HG02884 (cell line): ENCODE results near the gene PSAT1.

Experiments
- ATAC-seq: cut with Tn5 transposase; IDR thresholded peaks from one replicate; pipeline ENCODE4 v1.9.1; 2021; ENCODE audit warnings: mild to moderate bottlenecking, moderate library complexity; ENCODE audit not compliant: unreplicated experiment

Gene PSAT1

DNA sequence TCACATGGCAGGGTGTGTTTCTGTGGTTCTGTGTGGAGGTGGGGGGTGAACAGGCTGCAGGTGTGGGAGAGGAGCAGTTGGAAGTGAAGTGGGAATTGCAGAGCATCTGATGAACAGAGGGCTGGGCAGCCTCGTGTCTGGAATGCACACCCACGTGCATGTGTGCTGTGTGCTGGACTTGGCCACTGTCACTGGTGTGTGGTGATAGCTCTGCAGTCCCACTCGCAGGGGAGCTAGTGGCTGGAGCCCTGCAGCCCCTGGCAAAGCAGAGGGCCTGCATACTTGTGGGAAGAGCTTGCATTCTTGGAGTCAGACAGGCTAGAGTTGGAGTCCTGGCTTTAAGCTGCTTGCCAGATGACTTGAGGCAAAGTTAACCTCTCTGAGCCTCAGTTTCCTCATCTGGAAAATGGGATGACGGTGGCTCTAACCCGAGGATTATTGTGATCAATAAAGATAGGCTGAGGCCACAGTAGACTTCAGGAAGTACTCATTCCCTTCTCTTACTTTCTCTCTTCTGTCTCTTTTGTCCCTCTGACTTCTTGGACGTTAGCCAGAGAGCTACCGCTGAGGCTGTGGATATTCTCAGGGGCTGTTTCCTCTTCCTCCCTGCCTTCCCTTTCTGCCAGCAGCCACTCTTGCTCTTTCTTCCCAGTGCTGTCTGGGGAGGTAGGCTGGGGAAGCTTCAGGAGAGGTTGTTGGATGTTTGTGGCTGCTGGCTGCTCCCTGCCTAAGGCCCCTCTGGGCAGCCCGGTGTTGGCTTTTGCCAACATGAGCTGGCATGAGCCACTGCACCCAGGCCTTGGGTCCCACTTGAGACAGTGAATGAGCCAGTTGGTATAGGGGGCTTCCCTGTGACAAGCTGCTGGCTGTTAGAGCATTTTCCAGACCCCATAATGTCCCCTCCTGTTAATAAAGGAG is 18.3 kb downstream of the PSAT1 start:
- ATAC-seq = no peak

DNA sequence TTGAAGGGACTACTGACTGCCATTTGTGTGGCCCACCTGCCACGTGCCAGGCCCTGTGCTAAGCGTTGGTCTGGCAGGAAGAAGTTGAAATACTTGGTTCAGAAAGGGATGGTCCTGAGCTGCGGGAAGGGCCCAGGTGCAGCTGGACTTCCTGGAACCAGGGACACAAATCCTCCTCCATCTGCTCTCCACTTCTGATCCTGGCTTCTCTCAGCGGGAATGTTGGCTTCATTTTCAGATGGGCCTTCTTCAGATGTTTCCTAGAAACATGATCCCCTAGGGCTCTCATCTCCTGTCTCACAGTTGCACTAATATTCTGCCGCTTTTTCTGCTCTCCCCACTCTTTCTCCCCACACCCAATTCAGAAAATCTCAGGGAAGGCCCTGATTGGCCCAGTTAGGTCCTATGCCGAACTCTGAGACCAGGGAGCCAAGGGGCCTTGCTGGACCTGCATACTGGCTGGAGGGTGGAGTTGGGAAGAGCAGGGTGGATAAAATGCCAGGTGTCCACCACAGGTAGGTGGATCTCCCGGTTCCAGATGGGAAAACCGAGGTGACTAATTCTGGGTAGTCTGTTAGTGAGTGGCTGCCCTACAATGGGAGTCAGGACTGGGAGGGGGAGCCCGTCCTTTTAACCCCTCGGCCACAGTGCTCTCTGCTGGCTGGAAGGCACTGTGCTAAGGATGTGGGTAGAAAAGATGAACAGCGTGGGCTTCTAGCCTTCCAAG is 19.4 kb downstream of the PSAT1 start:
- no peak for ATAC-seq

DNA sequence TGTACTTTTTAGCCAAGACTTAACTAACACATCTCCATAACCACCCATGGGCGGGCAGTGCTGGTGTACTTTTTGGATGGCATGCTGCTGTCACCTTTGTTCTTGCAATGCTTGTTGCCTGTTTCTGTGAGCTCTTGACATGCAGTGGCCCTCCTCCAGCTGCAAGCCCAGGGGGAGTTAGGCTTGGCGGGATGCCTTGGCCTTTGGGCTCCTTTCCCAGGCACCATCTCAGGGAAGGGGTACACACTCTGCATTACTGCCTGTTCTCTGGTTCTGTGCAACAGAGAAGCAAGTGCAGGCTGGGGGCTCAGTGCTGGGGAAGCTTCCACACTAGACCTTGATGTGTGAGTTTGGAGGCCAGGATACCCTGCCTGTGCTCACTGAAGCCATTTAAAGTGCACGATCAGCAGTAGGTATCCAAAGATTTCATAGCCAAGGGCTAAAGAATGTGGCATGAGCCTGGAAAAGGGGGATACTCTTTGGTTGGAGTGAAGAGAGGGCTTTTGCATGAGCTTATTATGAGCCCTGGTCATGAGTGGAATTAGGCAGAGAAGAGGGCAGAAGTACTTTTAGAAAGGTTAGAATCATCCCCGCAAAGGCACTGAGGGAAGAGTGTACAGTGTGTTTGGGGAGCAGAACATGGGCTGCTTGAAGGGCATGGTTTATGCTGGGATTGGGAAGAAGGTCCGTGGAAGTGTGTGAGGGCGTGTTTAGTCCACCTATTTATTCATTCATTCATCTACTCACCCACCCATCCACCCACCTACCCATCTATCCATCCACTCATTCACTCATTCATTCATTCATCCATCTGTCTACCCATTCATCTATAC is 22.5 kb downstream of the PSAT1 start:
- ATAC-seq = no peak

DNA sequence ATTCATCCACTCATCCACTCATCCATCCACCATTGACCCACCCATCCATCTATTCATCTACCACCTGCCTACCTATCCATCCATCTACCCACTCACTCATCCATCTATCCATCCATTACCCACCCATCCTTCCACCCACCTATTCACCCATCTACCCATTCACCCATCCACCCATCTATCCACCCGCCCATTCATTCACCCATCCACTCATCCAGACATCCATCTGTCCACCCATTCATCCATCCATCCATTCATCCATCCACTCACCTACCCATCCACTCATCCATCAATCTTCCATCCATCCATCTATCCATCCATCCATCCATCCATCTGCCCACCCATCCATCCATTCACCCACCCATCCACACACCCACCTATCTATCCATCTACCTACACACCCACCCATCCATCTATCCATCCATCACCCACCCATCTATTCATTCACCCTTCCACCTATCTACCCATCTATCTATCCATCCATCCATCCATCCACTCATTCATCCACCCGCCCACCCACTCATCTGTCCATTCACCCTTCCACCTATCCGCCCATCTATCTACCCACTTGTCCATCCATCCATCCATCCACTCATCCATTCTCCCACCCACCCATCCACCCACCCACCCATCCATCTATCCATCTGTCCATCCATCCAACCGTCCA is 23.2 kb downstream of the PSAT1 start:
- ATAC-seq = no peak

DNA sequence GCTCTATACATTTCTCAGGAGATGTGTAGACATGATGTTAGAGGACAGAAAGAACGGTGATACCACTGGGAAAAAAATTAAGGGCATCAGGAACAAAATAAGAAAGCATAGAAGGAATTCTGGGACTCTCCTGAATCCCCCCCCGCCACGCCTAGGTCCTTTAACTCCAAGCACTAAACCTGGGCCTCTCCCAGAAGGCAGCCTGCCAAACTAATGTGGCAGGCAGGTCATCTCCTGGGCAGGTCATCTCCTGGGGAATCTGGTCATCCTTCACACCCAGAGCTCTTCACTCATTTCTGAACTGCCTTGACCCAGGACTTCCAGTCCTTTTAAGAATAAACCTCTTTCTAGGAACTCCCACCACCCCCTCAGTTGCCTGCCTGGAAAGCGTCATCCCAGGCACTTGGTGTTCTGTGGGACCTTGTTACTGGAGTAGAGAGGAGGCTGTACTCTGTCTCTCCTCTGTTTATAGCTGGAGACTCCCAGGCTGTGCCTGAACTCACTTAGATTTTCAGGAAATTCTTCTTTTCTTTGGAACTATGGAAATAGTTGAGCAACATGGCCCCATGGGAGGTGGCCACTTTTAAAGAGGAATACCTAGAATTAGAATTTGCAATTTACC is 24.1 kb downstream of the PSAT1 start:
- ATAC-seq = no peak

DNA sequence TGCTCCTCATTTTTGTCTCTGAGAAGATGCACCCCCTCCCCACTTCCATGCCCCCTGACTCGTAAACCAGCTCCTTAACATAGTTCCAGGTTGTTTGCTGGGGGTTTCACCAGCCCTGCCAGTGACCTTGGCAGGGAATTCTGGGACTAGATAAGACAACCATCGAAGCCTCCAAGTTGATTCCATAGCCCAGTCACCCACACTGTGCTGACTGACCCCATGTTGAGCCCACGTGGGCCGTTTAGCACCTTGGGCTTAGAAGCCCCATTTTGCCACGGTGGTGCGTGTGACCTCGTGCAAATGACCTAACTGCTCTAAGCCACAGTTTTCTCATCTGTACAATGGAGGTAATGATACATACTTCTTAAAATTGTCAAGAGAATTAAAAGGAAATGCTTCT is 24.6 kb downstream of the PSAT1 start:
- ATAC-seq = no peak

DNA sequence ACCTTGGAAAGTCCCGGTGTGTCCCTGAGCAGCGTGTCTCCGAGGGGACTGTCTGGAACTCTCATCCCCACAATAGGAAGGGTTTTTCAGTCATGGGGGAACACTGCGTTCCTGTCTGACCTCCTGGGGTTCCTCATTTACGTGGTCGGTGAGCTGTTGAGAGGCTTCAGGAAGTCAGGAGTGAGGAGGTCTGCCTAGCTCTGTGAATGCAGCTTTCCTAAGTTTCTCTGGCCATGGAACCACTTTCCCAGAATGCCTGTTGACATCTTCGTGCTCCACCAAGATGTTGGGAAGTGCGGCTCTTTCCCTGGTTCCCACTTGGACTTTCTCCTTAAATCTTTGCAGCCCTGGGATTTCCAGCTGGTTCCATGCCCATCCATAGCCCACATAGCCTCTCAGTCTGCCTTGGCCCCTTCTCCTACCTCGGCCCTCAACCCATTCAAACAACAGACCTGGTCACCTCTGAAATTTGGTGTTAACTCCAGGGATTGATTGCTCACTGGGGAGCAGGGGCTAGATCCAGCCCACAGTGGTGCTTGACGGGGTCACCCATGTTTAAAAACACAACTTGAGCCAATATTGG is 27.2 kb downstream of the PSAT1 start:
- ATAC-seq = no peak

DNA sequence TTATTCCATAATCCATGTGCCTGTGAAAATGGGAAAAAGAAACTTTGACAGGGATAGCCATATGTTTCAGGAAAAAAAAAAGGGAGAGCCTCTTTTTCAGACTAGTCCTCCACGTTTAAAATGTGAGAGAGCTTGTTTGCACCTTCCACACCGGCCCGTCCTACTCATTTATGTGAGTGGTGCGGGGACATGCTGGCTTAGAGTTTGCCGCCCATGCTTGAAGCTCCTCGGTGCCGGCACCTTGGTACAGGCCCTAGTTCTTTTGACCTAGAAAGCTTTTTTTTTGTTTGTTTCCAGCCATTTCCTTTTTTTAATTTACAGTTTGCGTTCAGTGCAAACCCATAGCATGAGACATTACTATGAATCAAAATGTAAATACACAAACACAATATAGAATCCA is 27.8 kb downstream of the PSAT1 start:
- ATAC-seq = no peak

DNA sequence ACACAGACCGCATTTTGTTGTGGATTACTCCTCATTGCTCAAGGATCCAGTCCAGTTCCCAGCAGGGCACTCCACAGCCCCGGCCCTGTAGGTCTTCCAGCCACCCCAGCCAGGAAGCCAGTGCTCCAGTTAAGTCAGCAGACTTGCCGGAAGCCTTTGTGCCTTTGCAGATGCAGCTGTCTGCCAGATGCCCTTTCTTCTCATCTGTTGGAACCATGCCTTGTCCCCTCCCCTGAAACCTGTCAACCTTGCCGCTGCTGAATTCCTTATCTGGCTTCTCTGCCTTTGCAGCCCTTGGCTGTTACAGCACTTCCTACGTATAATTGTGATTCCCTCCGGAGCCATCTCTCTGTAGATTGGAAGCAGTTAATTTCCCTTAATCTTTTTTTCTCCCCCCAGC is 28.4 kb downstream of the PSAT1 start:
- no peak for ATAC-seq

DNA sequence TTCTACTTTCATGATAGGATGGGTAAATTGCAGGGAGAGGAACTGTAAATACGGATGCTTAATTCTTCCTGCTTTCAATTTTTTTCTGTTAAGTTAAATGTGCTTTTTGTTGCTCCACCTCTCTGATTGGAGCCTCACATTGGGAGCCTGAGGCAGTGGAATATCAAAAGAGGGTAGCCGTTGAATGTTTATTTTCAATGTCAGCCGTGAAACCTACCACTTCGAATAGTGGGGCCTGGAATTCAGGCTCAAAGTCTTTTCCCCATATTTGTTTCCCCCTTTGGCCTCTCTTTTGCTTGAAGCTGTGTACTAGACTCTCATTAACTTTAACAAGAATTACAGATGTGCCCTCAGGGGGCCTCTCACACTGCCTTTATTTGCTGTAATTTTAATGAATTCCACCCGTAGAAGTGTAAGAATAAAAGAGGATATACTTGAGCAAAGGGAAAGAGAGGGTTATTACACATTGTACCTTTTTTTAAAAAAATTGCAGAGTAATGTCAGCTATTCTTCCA is 29.0 kb downstream of the PSAT1 start:
- no peak for ATAC-seq

DNA sequence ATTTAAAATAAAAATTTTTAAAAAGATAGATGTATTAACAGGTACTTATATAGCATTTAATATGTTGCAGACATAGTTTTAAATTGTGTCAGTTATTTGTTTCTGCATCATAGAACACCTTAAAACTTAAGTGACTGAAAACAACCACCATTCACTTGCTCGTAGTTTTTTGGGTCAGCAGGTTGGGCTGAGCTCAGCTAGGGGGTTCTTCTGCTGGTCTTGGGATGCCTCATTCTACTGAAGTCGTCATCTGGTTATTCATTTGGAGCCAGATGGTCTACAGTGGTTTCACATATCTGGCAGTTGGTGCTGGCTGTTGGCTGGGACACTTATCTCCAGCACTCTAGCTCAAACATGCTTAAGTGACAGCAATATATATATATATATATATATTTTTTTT is 29.6 kb downstream of the PSAT1 start:
- ATAC-seq = no peak

DNA sequence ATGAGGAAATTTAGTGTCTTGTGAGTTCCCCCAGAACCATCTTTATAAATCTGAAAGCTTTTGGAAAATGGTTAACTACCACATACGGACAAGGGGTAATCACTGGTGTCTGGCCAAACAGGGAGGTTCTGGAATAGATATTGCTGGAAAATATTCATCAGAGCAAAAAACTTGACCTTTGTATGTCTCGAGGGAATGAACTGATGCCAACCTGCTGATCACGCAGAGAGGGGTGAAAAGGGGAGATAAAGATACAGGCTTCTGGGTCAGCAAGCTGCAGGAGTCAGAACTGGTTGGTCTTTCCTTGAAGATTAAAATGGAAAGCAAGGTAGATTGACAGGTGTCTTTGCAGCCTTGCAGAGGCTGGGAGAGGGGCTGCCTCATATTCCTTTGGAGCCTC is 35.5 kb downstream of the PSAT1 start:
- no peak for ATAC-seq

DNA sequence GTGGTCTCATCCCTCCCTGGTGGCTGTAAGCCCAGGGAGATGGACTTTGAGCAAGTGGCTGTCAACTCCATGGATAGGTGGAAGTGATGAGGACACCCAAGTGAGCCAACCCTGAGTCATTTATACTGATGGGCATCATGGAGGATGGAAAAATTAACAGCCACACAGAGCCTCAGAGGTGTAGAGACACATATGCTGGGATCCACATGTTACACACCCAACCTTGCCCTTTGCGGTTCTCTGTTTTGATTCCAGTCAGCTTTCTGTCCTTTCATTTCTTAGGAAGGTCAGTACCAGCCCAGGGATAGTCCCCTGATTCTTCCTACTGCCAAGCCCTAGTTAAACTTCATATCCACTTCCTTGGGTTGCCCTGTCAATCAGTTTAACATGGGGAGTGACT is 51.9 kb downstream of the PSAT1 start:
- ATAC-seq = no peak

DNA sequence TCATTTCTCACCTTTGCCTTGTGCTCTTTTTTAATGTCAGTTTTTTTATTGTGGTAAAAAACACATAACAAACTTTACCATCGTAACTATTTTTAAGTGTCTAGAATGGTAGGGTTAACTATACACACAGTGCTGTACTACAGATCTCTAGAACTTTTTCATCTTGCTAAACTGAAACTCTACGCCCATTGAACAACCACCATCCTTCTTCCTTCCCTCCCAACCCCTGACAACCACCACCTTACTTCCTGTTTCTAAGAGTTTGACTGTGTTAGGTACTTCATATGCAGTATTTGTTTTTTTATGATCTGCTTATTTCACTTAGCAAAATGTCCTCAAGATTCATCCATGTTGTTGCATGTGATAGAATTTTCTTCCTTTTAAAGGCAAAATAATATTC is 54.9 kb downstream of the PSAT1 start:
- ATAC-seq = peak; percentile 74

DNA sequence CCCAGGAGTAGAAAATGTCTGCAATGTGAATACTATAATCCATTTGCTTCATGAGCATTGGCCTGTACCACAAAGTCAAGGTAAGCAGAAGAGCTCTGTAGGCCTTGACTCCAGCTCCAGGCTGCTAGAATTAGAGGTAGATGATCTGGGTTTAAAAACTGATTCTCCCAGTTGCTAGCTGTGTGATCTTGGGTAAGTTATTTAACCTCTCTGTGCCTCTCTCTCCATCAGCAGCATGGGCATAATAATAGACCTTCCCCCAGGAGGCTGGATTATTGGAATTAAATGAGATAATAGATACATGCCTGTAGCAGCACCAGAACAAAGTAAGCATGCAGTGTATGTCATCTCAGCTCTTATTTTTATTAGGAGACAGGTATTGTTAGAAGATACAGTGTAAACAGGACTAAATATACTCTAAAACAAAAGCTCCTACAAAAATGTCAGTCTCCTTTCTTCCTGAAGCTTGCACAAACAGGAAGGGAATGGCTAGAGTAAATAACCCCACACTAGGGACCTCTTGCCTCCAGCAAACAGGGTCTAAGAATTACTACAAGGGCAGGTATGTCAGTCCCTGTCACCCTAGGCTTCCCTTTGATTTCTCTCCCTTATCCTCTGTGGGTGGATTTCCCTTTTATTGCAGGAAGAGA is 57.5 kb downstream of the PSAT1 start:
- no peak for ATAC-seq

DNA sequence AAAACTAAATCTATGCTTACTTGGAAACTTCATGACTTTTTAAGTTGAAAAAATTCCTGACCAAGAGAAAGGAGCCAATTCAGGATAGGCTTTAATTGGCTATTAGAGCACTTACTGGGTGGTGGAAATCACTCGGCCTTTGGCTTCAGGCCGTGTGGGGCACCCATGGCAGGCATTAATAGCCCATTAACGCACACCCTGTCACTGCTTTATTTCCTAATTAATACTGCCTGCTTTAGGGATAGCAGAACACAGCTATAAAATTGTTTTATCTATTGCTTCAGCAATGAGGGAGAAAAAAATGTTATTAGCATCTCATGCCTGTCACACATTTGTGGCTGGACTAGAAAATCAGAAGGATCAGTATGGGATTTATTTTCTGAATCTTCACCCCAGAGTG is 58.1 kb downstream of the PSAT1 start:
- ATAC-seq = no peak

DNA sequence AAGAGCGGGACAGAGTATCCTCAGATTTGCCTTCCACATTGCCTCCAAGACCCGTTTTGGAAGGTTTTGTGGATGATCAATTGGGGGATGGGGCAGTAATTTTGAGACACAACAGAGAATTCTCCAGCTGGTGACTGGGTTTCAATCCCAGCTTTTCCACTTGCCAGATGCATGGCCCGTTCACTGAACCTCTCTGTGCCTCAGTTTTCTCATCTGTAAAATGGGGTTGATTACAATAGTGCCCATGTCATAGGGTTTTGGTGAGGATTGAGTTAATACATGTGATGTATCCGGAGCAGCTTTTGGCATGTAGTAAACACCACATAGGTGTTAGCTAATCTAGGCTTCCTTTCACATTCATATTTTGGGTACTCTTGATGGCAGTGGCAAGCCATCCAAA is 59.7 kb downstream of the PSAT1 start:
- no peak for ATAC-seq

DNA sequence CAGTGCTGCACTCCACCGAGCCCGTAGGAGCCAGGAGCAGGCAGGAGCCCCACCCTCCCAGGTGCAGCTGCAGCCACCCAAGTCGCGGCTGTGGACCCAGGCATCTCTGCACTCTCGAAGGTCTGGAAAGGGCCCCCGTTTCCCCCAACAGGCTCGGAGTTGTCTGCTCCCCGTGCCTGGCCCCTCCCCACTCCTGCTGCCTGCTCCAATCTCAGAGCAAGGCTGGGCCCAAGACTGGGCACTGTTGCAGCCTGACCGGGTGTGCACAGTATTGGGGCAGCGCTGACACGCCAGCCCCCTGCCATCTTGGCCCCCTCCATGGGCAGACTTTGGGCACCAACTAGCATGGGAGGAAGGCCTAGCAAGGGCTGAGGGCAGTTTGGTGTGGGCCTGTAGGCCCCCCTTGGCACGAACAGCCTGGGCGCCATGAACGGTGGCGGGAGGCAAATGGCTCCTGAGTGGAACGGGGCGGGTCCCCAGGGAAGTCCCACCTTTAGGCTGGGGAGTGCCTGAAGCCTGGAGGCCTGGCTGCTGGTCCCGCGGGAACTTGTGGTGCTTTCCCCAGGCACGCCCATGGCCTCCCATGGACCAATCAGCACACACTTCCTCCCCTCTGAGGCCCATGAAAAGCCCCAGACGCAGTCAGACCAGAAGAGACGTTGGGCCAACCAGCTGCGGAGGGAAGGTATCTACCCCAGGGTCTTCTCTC is 60.4 kb downstream of the PSAT1 start:
- peak; percentile 79 for ATAC-seq
